GM23338 (cell line): ENCODE measurements around the gene KRT3. TPM values are rescaled to one million over a fixed set of nuclear protein-coding genes. Genes with fewer than 3 reads are reported as not detected.

ENCODE experiments used
- ATAC-seq: fragments of 200-7000 bp; cut with Tn5 transposase; 3 replicates; pipeline ENCODE4 v1.9.1; 2020
- DNase-seq: peaks from one replicate; pipeline ENCODE4 v3.0.0-alpha.2; 2015; ENCODE audit warnings: low spot score
- H2AFZ ChIP-seq: fragments of 200-600 bp; sonication (generic); 2 replicates; pipeline ENCODE4 v1.8.0; 2016; ENCODE audit warnings: antibody characterized with exemption, mild to moderate bottlenecking, moderate library complexity
- H3F3A ChIP-seq: fragments of 200-600 bp; sonication (generic); replicated peaks from 2 replicates; pipeline ENCODE4 v1.8.0; 2017; ENCODE audit warnings: antibody characterized with exemption, mixed run types, low read depth
- H3K27ac ChIP-seq: fragments of 200-600 bp; sonication (generic); 2 replicates; pipeline ENCODE4 v1.6.1; 2016; ENCODE audit warnings: low read depth
- H3K27me3 ChIP-seq: fragments of 200-600 bp; sonication (generic); 2 replicates; pipeline ENCODE4 v1.8.0; 2016; ENCODE audit warnings: mild to moderate bottlenecking, mixed run types, moderate library complexity; ENCODE audit not compliant: insufficient read depth
- H3K36me3 ChIP-seq: fragments of 200-600 bp; sonication (generic); 2 replicates; pipeline ENCODE4 v1.8.0; 2016; ENCODE audit warnings: mild to moderate bottlenecking; ENCODE audit not compliant: insufficient read depth
- H3K4me1 ChIP-seq: fragments of 200-600 bp; sonication (generic); 2 replicates; pipeline ENCODE4 v1.8.0; 2016; ENCODE audit warnings: mild to moderate bottlenecking, moderate library complexity; ENCODE audit not compliant: insufficient read depth
- H3K4me2 ChIP-seq: fragments of 200-600 bp; sonication (generic); 2 replicates; pipeline ENCODE4 v1.7.1; 2017; ENCODE audit warnings: mixed run types
- H3K4me3 ChIP-seq: fragments of 200-600 bp; sonication (generic); 2 replicates; pipeline ENCODE4 v1.6.1; 2016; ENCODE audit warnings: mixed run types
- H3K79me2 ChIP-seq: fragments of 200-600 bp; sonication (generic); replicated peaks from 2 replicates; pipeline ENCODE4 v1.8.0; 2017; ENCODE audit warnings: mild to moderate bottlenecking; ENCODE audit not compliant: insufficient read depth
- H3K9me2 ChIP-seq: fragments of 200-600 bp; sonication (generic); 2 replicates; pipeline ENCODE4 v1.8.0; 2017; ENCODE audit not compliant: insufficient read depth
- H4K20me1 ChIP-seq: fragments of 200-600 bp; sonication (generic); replicated peaks from 2 replicates; pipeline ENCODE4 v1.8.0; 2017; ENCODE audit warnings: mild to moderate bottlenecking; ENCODE audit not compliant: insufficient read depth
- H3K27ac Mint-ChIP-seq: 2 replicates; pipeline ENCODE4 v1.8.0; 2020; ENCODE audit warnings: inconsistent platforms, mild to moderate bottlenecking, moderate library complexity, mixed read lengths
- H3K27me3 Mint-ChIP-seq: 3 replicates; pipeline ENCODE4 v1.8.0; 2022; ENCODE audit warnings: low read depth, mild to moderate bottlenecking, moderate library complexity, mixed read lengths, inconsistent platforms; ENCODE audit not compliant: insufficient read depth, poor library complexity
- H3K36me3 Mint-ChIP-seq: 3 replicates; pipeline ENCODE4 v1.8.0; 2021; ENCODE audit warnings: low read depth, mild to moderate bottlenecking, inconsistent platforms, moderate library complexity, mixed read lengths
- H3K4me1 Mint-ChIP-seq: 3 replicates; pipeline ENCODE4 v1.8.0; 2020; ENCODE audit warnings: mild to moderate bottlenecking, inconsistent platforms, mixed read lengths
- H3K4me3 Mint-ChIP-seq: 3 replicates; pipeline ENCODE4 v1.8.0; 2021; ENCODE audit warnings: moderate library complexity, mild to moderate bottlenecking, inconsistent platforms, mixed read lengths
- H3K9me3 Mint-ChIP-seq: 3 replicates; pipeline ENCODE4 v1.8.0; 2020; ENCODE audit warnings: moderate library complexity, mild to moderate bottlenecking, inconsistent platforms, mixed read lengths
- CTCF ChIP-seq, 2 experiments: fragments of 200-600 bp in 1 of 2; sonication (generic) in 1 of 2; conservative IDR thresholded peaks; 2 replicates each; pipeline versions ENCODE4 v1.5.1 to v1.6.1; 2016 to 2017; ENCODE audit warnings: antibody characterized with exemption in 2 of 2, low read depth in 2 of 2, mild to moderate bottlenecking in 2 of 2, moderate library complexity in 1 of 2
- EZH2 ChIP-seq: fragments of 200-600 bp; sonication (generic); IDR thresholded peaks from one replicate; pipeline ENCODE4 v1.8.0; 2017; ENCODE audit warnings: antibody characterized with exemption, mild to moderate bottlenecking, low read depth; ENCODE audit not compliant: unreplicated experiment
- EZH2phosphoT487 ChIP-seq: fragments of 200-600 bp; sonication (generic); IDR thresholded peaks from one replicate; pipeline ENCODE4 v1.8.1; 2018; ENCODE audit warnings: antibody characterized with exemption; ENCODE audit not compliant: unreplicated experiment
- POLR2AphosphoS5 ChIP-seq: IDR thresholded peaks from 2 replicates; pipeline ENCODE4 v1.6.1; 2016; ENCODE audit warnings: antibody characterized with exemption, low read depth
- REST ChIP-seq: IDR thresholded peaks from one replicate; pipeline ENCODE4 v1.6.1; 2018; ENCODE audit warnings: antibody characterized with exemption; ENCODE audit not compliant: unreplicated experiment
- STAT1 ChIP-seq: IDR thresholded peaks from one replicate; pipeline ENCODE4 v1.6.1; 2016; ENCODE audit warnings: antibody characterized with exemption; ENCODE audit not compliant: unreplicated experiment
- ZNF114 ChIP-seq: fragments of 250-450 bp; sonication (Bioruptor Pico); IDR thresholded peaks from 2 replicates; pipeline ENCODE4 v1.5.0; 2020; ENCODE audit warnings: mild to moderate bottlenecking, moderate library complexity
- ZNF331 ChIP-seq: fragments of 250-450 bp; sonication (Bioruptor Pico); IDR thresholded peaks from 2 replicates; pipeline ENCODE4 v1.5.0; 2020; ENCODE audit warnings: low read depth, mild to moderate bottlenecking, moderate library complexity
- polyA plus RNA-seq: library from polyadenylated mRNA; unstranded; fragments of >200 nt; fragmentation: Nextera tagmentation; extraction: Ambion mirVana; gene quantifications from 2 replicates; pipeline ENCODE4 v1.2.1, GENCODE V29; 2016
- total RNA-seq: library from RNA; depleted of rRNA; stranded (reverse); fragments of >200 nt; shearing (Covaris generic); gene quantifications from 2 replicates; pipeline ENCODE4 v1.2.3, GENCODE V29; 2014

KRT3 gene
- total and polyA plus RNA-seq, 2 experiments from 2014 or later: not detected

GRCh38 chr12:52769946-52770345 is 26.0 kb downstream of the KRT3 start:
- Histone ChIP-seq H4K20me1 (no peaks in the 10 kb centered on the region), H2AFZ (no peak overlapping the region), H3K27ac (no peak overlapping the region), H3F3A (no peaks in the 10 kb centered on the region), H3K4me1 (no peaks in the 10 kb centered on the region), H3K4me3 (no peak overlapping the region), H3K27me3 (no peaks in the 10 kb centered on the region), H3K4me2 (no peak overlapping the region), H3K79me2 (no peaks in the 10 kb centered on the region), H3K36me3 (no peaks in the 10 kb centered on the region), H3K9me2 (0 out of 2 replicates have a peak, but pooled peaks cover 6% of the 10 kb centered on the region)
- ATAC-seq: no peak
- Mint-ChIP-seq H3K36me3 (no peaks in the 10 kb centered on the region), H3K27ac (no peak overlapping the region), H3K4me1 (no peaks in the 10 kb centered on the region), H3K27me3 (peaks cover 2% of the 10 kb centered on the region), H3K9me3 (no peaks in the 10 kb centered on the region), H3K4me3 (no peak overlapping the region)
- no peak for DNase-seq
- TF ChIP-seq REST (no peak), STAT1 (no peak), EZH2 (no peak), POLR2AphosphoS5 (no peak), EZH2phosphoT487 (no peak), ZNF331 (CRISPR knock-in tag) (no peak), CTCF (conservative IDR thresholded peaks at IDR 0.05; ENCODE audit: low read depth in 2 of 2) (no peak)

- TF ChIP-seq ZNF114 (CRISPR knock-in tag): no peak
- Mint-ChIP-seq H3K27me3 (no peaks in the 10 kb centered on the region), H3K9me3 (no peaks in the 10 kb centered on the region), H3K4me1 (no peaks in the 10 kb centered on the region), H3K4me3 (no peak overlapping the region), H3K27ac (no peak overlapping the region), H3K36me3 (no peaks in the 10 kb centered on the region)
- no peaks in the 10 kb centered on the region for H3K4me1 ChIP-seq
- H3F3A ChIP-seq: no peaks in the 10 kb centered on the region
- no peaks in the 10 kb centered on the region for H3K27me3 ChIP-seq
- H4K20me1 ChIP-seq: no peaks in the 10 kb centered on the region
- 0 out of 2 replicates have a peak, but pooled peaks cover 6% of the 10 kb centered on the region for H3K9me2 ChIP-seq
- H3K36me3 ChIP-seq: no peaks in the 10 kb centered on the region
- no peak overlapping the region for H2AFZ ChIP-seq
- no peak for ATAC-seq
- no peak overlapping the region for H3K4me3 ChIP-seq
- H3K79me2 ChIP-seq: no peaks in the 10 kb centered on the region
- no peak for DNase-seq
- H3K27ac ChIP-seq: no peak overlapping the region
- H3K4me2 ChIP-seq: no peak overlapping the region
Observed at GRCh38 chr12:52769354-52769753, 26.6 kb downstream of the KRT3 start.
